Testis (tissue), 3 donors: ENCODE data around the gene SEMA3C. TPM values are rescaled to one million over a fixed set of nuclear protein-coding genes. Genes with fewer than 3 reads are reported as not detected.

ENCODE experiments used
- DNase-seq: peaks from one replicate; pipeline ENCODE4 v3.0.0-alpha.2; 2019
- H3K27ac ChIP-seq, 2 donors: fragments of 200-600 bp; sonication (generic); one replicate each; pipeline ENCODE4 v1.5.1; 2019
- H3K27me3 ChIP-seq: fragments of 200-600 bp; sonication (generic); one replicate; pipeline ENCODE4 v1.5.1; 2019
- H3K36me3 ChIP-seq: fragments of 200-600 bp; sonication (generic); one replicate; pipeline ENCODE4 v1.5.1; 2017; ENCODE audit warnings: low read depth; ENCODE audit errors: missing control alignments
- H3K4me1 ChIP-seq: fragments of 200-600 bp; sonication (generic); one replicate; pipeline ENCODE4 v1.5.1; 2019
- H3K4me3 ChIP-seq, 2 donors: fragments of 200-600 bp; sonication (generic); one replicate each; pipeline ENCODE4 v1.5.1; 2017 to 2019
- H3K9me3 ChIP-seq: fragments of 200-600 bp; sonication (generic); one replicate; pipeline ENCODE4 v1.5.1; 2017
- POLR2A ChIP-seq: fragments of 450-650 bp; IDR thresholded peaks from one replicate; pipeline ENCODE4 v1.6.1; 2017; ENCODE audit warnings: antibody characterized with exemption, mild to moderate bottlenecking, moderate library complexity
- WGBS, 2 donors: methylation state at CpG; one replicate each; pipeline ENCODE4 v1.1.5; 2018; 5-methylcytosine and 5-hydroxymethylcytosine counted together
- intact Hi-C: fragments of 100-400 bp; cut with DNase I; formaldehyde crosslinking; loops from one replicate; pipeline ENCODE4 v1.15.1; 2023; ENCODE audit warnings: low total_unique reads
- polyA plus RNA-seq: library from polyadenylated mRNA; stranded (reverse); fragments of 350-450 nt; fragmentation: Illumina TruSeq; extraction: RNeasy Lipid Tissue Mini Kit (QIAGEN cat#74804); gene quantifications from one replicate; pipeline ENCODE4 v1.2.3, GENCODE V29; 2014; ENCODE audit warnings: low read depth, low replicate concordance; ENCODE audit not compliant: insufficient read depth
- total RNA-seq, 2 donors: library from RNA; depleted of rRNA; stranded (reverse); fragments of >200 nt; gene quantifications; one replicate each; pipeline ENCODE4 v1.2.3, GENCODE V29; 2016
- TF ChIP-seq, protein P1 (sequence below), 3 experiments: fragments of 450-650 bp in 2 of 3; fragments of 200-600 bp in 1 of 3; sonication (generic) in 1 of 3; IDR thresholded peaks; one replicate each; pipeline ENCODE4 v1.5.1; 2016 to 2019; ENCODE audit warnings: antibody characterized with exemption in 3 of 3, mild to moderate bottlenecking in 2 of 3, moderate library complexity in 1 of 3

The SEMA3C gene
- total and polyA plus RNA-seq, 3 donors from 2014 or later: 23.1 to 113 (median 78.8) TPM

GRCh38 chr7:80748363-80749042, 170.3 kb downstream of the SEMA3C start:
- no peak for TF ChIP-seq POLR2A
- TF ChIP-seq, protein P1, sequence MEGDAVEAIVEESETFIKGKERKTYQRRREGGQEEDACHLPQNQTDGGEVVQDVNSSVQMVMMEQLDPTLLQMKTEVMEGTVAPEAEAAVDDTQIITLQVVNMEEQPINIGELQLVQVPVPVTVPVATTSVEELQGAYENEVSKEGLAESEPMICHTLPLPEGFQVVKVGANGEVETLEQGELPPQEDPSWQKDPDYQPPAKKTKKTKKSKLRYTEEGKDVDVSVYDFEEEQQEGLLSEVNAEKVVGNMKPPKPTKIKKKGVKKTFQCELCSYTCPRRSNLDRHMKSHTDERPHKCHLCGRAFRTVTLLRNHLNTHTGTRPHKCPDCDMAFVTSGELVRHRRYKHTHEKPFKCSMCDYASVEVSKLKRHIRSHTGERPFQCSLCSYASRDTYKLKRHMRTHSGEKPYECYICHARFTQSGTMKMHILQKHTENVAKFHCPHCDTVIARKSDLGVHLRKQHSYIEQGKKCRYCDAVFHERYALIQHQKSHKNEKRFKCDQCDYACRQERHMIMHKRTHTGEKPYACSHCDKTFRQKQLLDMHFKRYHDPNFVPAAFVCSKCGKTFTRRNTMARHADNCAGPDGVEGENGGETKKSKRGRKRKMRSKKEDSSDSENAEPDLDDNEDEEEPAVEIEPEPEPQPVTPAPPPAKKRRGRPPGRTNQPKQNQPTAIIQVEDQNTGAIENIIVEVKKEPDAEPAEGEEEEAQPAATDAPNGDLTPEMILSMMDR (IDR thresholded peaks at IDR 0.05): no peak

DNA sequence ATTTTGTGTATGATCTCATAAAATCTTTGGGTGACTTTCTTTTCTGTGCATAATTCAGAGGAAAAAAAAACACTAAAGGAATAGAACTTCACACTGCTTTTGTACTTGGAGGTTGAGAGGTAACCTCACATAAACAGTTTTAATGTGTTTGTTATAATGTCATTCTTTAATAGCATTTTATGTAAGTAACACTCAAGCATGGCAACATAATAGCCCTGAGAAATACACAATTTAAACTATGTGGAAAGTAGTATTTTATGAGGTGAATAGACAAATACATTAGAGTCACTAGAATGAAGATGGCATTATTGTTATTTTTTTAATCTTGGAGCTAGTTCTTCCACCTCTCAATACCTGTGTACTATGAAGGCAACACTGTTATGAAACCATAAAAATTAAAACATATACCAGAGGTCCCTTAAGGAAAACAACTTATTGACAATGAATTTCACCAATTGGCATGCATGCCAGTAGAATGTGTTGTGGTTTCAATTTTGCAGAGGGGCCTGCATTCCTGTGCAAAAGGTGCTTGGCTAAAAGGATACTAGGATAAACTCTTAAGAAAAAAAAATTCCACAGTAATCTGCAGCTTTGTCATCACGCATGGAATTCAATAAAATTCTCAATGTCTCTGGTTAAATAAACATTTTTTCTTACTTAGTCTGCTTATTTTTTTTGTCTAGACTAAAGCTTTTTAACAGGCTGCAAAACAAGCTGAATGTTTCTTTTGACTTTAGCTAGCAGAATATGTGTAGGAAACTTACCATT, 177.9 kb downstream of the SEMA3C start:
- Histone ChIP-seq H3K9me3 (no peaks in the 10 kb centered on the region), H3K36me3 (no peaks in the 10 kb centered on the region), H3K4me1 (no peaks in the 10 kb centered on the region), H3K27me3 (no peaks in the 10 kb centered on the region), H3K4me3 (no peak overlapping the region), H3K27ac (no peak overlapping the region)
- WGBS, 2 donors: 39 to 60% methylated on average over 1 of the region's 1 CpG
- intact Hi-C loops: no loop called here
- no peak for DNase-seq
- no peak for TF ChIP-seq POLR2A
- TF ChIP-seq, protein P1 (IDR thresholded peaks at IDR 0.05): no peak

More at GRCh38 chr7:80748363-80749042, 170.3 kb downstream of the SEMA3C start:
- no peaks in the 10 kb centered on the region for H3K9me3 ChIP-seq
- no peak overlapping the region for H3K4me3 ChIP-seq
- intact Hi-C loops: no loop called here
- no peak overlapping the region for H3K27ac ChIP-seq
- 62 to 69% methylated on average over 8 of the region's 8 CpGs for WGBS, 2 donors
- no peak for DNase-seq
- H3K27me3 ChIP-seq: no peaks in the 10 kb centered on the region
- no peaks in the 10 kb centered on the region for H3K4me1 ChIP-seq
- H3K36me3 ChIP-seq: no peaks in the 10 kb centered on the region

DNA sequence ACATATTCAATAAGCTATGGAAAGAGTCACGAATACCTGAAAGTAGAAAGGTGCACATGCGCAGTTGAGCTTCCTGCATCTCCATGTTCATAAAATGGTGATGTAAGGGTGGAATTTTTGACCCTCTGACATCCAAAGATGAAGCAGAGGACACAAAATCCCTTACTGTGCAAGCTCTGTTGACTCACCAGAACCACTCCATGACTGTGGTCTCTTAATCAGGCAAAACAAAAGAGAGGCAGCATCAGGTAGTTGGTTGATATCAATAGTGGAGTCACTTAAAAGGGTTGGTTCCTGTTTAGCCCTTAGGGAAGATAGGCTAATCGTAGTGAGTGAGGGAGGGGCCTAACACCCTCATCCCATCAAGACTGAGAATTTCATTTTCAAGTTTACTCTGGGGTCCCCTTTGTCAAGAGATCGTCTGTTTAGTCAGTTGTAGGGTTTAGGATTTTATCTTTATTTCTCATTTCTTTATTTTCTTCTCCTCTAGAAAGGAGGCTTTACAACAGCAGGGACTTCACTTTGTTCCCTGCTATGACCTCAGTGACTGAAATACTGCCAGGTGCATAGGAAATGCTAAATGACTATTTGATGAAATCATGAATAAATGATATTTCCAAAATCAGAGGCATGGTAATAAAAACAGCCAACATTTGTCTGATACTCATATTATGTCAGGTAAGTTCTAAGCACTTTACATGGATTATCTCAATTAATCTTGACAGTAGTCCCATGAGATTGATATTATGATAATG, 182.3 kb downstream of the SEMA3C start:
- Histone ChIP-seq H3K4me3 (no peak overlapping the region), H3K27me3 (no peaks in the 10 kb centered on the region), H3K27ac (no peak overlapping the region), H3K36me3 (no peaks in the 10 kb centered on the region), H3K4me1 (no peaks in the 10 kb centered on the region), H3K9me3 (no peaks in the 10 kb centered on the region)
- intact Hi-C loops: no loop called here
- DNase-seq: no peak
- TF ChIP-seq, protein P1 (IDR thresholded peaks at IDR 0.05): no peak
- no peak for TF ChIP-seq POLR2A
- 72 to 88% methylated on average over 4 of the region's 4 CpGs for WGBS, 2 donors

- H3K9me3 ChIP-seq: no peaks in the 10 kb centered on the region
- no peaks in the 10 kb centered on the region for H3K4me1 ChIP-seq
- no peaks in the 10 kb centered on the region for H3K36me3 ChIP-seq
- intact Hi-C loops: no loop called here
- no peak overlapping the region for H3K4me3 ChIP-seq
- H3K27ac ChIP-seq: no peak overlapping the region
- TF ChIP-seq, protein P1 (IDR thresholded peaks at IDR 0.05): no peak
- no peak for TF ChIP-seq POLR2A
- no peaks in the 10 kb centered on the region for H3K27me3 ChIP-seq
- 64 to 68% methylated on average over 12 of the region's 12 CpGs for WGBS, 2 donors
- no peak for DNase-seq
Observed at GRCh38 chr7:80735330-80735729, 183.5 kb downstream of the SEMA3C start.
